DMS114 treated with DMSO at 0.1 percent for 48 hours (cell line): ENCODE measurements around the gene NEB.
"Not testable (repeated sequence)": the region's sequence is repeated elsewhere in the genome, so short reads cannot be mapped to it uniquely, and the experiment has no call there.

ENCODE experiments used
- DNase-seq: peaks from one replicate; lab custom pipeline; 2025; ENCODE audit not compliant: unreplicated experiment; lab: John Stamatoyannopoulos, UW

NEB gene

DNA sequence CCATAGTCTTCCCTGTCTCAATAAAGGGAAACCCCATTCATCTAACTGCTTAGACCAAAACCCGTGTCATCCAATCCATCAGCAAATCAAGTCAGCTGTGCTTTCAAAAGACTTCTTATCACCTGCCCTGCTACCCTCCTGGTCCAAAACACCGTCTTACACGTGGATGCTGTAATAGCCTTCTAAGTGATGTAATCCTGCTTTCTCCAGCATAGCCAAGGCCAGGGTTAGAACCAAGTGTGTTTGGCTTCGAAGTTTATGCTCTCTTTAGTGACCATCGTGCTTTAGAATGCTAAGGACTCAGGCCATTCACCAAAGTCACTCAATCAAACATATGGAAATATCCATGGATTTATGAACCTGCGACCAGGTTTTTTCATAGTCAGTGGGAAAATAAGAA is 25.5 kb downstream of the NEB start:
- no peak for DNase-seq

DNA sequence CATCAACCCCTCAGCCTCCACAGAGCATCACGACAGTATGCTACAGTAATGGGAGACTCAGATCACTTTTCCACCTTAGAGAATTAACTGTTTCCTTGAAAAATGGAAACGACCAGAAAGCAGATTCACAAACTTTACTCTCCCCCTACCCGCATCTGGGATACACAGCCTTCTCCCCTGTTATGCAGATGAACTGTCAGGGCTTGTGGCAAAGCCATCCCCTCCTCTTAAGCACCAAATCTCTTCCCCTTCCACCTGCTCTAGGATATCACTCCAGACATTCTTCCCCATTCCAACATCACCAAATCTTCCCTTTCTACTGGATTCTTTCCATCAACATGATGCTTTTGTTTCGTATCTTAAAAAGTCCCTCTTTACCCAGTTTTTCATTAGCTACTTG is 26.4 kb downstream of the NEB start:
- DNase-seq = no peak

DNA sequence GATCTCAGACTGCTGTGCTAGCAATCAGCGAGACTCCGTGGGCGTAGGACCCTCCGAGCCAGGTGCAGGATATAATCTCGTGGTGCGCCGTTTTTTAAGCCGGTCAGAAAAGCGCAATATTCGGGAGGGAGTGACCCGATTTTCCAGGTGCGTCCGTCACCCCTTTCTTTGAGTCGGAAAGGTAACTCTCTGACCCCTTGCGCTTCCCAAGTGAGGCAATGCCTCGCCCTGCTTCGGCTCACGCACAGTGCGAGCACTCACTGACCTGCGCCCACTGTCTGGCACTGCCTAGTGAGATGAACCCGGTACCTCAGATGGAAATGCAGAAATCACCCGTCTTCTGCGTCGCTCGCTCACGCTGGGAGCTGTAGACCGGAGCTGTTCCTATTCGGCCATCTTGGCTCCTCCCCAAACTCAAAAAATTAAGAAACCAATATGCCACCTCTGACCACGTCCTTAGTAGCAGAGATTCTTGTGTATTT is 29.8 kb downstream of the NEB start:
- peak; percentile 5 for DNase-seq

DNA sequence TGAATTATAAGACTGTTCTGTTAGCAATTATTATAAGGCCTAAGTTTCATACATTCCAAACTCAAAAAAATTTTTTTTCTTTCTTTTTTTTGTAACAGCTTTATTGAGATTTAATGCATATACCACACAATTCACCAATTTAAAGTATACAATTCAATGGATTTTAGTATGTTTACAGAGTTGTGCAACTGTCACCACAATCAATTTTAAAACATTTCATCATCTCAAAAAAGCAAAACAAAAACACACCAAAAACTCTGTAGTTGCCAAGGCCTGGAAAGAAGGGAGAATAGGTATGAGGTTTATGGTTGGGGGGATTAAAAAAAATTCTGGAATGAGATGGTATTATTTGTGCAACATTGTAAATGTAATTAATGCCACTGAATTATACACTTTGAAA is 36.1 kb downstream of the NEB start:
- DNase-seq = not testable (repeated sequence)

DNA sequence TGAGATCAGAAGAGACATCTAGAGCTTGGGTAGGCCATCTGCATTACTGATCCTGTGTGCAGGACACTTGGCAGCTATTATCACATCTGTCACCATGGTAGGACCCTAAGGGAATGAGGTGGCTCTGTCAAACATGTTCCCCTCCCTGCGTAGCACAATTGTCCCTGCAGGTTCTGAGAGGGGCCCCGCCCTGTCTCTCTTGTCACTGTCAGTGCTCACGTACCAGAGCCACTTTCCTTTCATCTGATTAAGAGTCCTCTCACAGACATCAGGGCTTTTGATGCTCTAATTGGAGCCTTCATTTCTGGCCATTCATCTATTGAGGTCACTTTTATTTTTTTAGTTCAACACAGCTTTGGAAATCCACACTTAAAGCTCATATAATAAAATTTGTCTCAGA is 38.5 kb downstream of the NEB start:
- DNase-seq = no peak

DNA sequence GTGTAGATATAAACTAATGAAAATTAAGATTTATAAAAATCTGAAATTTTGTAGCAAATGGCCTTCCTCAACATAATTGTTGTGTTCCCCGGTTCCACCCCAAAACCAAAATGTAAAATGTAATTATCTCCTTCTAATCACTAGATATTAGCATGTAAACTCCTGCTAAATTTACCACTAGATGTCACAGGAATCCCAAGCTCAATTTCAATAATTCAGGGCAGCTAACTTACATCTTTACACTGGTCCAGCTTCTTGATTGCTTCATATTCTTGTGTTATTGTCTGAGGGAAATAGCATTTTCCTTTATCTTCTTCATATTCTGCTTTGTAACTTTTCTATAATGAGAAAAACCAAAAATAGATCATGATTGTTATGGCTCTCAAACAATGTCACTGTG is 42.6 kb downstream of the NEB start:
- DNase-seq = no peak

DNA sequence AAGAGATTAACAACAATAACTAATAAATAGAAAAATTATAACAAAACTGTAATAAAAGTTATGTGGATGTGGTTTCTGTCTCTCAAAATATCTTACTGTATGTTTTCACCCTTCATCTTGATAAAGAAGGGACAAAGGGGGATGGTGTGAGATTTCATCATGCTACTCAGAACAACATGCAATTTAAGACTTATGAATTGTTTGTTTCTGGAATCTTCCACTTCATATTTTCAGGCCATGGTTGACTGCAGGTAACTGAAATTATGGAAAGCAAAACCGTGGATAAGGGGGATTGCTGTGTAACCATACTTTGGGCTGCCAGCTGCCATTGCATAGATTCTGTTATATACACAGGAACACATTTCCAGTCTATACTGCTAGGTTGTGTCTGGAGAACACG is 45.6 kb downstream of the NEB start:
- DNase-seq = no peak

DNA sequence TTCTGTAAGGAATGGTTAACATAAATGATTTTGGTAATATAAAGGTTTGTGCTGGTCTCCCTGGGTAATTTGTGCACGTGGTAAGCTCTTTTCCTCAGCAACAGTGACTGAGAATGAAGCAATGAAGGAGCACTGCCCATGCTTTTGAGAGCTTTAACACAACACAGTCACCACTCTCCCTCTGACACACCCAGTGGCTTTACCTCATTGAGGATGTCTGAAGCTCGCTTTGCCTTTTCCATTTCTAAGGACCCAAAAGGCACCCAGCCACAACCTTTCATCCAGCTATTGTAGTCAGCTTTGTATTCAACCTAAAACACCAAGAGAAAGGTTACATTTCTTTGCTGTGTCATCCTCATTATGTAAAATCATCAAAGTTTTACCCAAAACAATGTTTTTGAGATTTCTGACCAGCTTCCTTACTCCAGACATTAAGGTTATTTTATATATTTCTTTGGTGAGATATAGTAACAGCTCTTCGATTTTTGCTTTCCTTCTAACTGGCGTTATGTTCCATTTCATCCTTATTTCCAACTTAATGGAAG is 51.7 kb downstream of the NEB start:
- no peak for DNase-seq

DNA sequence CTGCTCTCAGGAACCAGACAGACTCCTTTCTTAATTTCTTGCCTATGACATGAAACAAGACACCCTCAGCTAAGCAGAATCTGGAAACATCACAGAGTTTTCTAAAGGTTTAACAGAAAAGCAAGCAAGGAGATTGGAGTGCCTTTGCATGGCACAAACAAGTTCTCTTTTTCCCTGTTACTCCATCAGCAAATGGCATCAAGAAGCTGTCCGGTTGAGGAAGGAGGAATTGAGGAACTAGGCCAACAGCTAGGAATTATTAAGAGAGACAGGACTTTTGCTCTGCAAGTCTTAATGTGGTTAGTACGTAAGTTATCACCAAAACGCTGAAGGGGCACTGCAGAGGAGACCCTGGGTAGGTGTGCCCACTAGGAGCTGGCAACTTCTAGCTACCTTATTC is 53.2 kb downstream of the NEB start:
- DNase-seq = no peak

DNA sequence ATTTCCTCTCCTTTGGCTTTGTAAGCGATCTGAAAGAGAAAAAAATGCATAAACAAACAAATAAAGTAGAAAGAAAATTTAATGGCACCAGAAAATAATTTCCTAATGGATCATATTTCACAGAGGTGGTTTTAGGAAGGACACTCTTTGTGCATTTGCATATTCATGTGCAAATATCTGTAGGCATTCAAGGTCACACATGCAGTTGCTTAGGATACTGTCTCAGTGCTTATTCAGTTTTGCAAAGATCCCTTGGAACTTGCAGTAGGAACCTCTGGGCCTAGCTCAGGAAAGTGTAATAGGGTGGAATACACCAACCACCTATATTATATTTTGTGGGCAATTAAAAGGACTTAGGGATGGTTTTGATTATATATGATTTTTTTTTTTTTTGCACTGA is 54.3 kb downstream of the NEB start:
- no peak for DNase-seq

DNA sequence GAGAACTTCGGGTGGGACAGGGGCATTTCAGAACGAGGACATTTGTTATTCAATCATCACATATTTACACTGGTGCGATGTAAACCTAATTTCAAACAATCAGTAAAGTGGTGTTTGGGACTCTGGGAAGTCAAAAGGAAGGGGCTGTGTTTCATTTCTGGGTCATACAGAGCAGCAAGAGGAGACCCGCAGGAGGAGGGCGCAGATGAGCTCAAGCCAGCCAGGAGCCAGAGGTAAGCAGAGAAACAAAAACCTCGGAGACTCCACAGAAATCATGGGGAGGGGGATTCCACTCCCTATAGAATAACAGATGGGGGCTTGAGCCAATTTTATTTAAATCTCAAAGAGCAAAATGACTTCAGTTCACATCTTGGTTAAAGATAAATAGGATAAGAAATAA is 55.4 kb downstream of the NEB start:
- no peak for DNase-seq

DNA sequence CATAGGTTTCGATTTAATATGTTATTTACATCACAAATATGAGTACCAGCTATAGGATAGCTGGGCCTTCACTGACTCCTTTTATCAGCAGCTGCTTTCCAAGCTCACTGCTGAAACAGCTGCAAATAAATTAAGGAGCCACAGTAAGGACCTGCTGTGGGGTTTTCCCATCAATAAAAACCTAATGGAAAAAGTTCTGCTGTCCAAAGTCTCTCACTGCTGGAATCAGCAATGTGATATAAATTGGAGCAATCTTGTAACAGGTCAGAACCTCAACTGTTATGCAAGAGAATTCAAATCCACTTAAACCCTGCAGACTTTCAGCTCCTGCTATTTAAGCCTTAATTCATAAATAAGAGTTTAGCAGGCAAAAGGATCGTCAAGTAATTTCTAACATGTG is 61.3 kb downstream of the NEB start:
- DNase-seq = no peak

DNA sequence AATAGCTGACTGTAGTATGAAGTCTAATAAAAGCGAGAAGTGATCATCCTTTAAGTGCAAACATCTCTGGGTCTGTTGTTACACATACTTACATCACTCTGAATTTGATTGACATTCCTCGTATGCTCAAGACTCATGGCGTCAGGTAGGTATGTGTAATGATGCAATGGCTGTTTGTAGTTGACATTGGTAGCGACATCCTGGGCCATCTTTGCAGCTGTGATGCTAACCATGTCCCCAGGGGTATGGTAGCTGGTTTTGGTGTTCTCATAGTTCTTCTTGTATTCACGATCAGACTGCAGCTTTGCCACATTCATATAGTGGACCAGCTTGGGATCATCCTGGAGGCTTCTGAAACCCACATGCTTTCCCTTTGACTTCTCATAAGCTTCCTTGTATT is 62.0 kb downstream of the NEB start:
- DNase-seq = no peak

DNA sequence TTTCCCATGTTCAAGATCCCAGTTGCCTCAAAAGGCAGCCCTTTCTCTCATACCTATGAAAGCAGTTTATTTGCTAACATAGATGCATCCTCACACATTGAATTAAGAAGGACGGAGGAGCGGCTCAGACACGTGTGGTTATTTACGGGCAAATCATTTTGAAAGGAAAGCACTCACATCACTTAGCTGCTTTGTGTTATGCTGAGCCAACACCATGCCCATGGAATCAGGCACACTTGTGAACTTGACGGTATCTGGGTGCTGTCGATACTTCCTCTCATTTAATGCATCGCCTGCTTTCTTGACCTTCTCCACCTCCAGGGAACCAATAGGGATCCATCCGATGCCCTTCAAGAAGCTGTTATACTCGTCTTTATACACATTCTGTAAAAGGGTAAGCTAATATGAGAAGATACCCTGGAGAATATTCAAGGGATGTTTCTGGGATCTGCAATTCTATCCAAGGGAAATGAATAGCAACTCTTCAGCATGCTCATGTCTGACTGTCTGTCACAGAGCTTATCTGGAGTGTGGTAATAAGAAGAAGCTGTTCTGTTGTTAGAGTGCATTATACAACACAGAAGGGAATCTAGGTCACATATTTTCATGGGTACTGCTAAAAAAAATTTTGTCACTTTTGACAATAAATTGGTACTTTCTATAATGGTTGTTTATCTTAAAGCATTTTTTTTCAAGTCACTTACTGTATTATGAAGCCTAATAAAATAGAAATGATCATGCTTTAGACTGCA is 63.3 kb downstream of the NEB start:
- DNase-seq = no peak

DNA sequence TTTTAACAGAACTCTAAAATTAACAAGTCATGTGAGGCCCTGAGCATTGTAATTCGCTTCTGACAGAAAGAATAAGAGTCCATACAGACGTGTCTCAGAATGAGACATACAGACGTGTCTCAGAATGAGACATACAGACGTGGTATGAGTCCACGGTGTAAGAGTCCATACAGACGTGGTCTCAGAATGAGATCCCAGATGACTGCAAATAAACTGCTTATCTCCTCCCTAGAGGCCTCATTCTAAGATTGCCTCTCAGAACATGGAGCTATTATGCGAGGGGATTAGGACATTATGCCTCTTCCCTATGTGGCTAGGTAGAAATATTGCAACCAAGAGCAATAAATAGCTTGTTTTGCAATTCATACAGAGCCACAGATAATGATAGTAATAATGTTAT is 63.9 kb downstream of the NEB start:
- no peak for DNase-seq

DNA sequence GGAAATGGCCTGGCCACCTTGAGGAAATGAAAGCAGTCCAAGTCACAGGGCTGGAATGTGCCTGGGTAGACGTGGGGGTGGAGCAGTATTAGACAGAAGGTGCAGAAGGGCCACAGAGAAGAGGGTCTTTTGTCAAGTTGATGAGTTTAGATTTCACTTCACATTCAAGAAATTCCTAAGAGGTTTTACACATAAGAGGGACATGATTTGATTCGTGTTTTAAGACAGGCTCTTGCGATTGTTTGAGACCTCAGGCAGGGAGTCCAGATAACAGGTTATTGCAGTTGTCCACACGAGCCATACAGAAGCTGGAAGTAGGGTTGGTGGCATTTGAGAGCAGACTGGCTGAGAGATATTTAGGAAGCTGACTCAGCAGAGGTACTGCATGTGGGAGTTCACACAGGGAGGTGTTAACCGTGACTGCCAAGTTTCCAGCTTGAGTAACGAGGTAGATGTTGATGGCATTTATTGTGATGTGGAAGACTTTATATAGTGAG is 64.6 kb downstream of the NEB start:
- DNase-seq = no peak

DNA sequence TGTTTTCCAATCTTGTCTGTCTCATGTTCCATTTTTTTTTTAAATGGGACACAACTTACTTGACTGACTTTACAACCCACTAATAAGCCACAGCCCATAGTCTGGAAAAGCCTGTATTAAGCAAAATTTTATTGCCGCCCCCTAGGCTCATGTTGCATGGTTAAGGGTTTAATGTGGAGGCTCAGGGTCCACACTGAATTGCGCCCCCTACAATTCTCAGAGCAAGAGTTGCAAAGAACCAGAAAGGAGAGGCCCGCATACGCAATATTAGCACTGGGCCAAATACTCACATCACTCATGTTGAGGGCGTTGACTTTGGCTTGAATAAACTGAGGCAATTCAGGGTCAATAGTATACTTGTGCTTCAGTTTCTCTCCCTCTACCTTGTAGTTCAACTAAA is 65.5 kb downstream of the NEB start:
- no peak for DNase-seq

DNA sequence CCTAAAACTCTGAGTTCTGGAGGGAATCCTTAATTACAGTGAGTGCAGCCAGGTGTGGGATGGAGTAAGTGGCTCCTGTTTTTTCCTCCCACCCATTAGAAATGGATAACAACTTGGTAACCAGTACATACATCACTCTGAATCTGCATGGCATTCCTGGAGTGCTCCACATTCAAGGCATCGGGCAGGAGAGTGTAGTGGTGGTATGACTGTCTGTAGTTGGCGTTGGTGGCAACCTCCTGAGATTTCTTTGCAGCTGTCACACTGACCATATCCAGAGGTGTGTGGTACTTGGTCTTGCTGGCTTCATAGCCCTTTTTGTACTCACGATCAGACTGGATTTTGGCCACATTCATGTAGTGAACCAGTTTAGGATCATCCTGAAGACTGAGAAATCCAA is 68.3 kb downstream of the NEB start:
- DNase-seq = no peak

DNA sequence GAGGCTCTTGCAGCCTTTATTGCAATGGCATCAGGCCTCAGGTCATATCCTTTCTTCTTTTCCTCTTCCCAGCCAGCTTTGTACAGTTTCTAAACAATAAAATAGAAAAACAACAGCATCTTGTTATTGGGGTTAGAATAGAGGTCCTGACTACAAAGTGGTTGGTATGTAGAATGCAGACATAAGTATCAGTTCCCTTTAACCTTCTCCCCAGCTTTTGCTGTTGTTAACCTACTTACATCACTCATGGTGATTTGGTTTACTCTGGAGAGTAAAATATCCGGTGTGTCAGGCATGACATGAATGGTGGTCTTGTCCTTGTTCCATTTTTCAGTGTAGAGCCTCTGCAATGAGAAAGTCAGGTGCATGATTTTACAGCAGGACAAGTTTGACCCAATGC is 69.8 kb downstream of the NEB start:
- DNase-seq = no peak

DNA sequence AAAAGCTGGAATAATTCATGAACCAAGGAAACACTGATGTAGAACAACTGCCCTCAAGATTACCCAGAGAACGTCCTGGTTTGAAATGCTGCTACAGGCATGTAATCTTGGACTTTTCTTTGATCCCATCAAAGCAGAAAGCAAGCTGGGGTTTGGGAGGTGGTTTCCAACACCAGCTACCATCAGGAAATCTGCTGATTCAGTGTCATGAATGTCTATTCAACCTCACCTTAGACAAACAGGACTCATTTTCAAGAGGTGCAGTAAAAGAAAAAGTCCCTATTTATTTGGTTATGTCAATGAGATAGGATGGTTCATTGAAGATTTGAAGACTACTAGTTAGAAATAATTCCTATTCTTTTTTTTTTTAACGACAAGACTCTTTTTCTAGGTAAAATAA is 72.7 kb downstream of the NEB start:
- DNase-seq = no peak

DNA sequence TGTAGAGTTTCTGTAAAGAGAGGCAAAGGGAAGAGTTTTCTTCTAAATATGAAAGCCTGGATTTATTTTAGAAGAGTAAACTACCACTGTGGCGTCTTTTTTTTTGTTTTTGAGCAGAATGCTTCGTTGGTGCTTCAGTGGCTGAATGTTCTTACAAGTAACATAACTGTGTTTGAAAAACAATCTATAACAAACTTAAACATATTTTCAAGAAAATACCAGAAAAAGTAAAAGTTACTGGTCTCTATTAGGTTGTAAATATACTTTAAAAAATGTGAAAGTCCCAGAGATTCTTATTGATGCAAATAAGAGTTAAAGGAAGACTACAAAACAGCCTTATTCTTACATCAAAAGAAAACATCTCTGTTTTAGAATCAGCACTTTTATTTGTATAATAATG is 76.2 kb downstream of the NEB start:
- no peak for DNase-seq

DNA sequence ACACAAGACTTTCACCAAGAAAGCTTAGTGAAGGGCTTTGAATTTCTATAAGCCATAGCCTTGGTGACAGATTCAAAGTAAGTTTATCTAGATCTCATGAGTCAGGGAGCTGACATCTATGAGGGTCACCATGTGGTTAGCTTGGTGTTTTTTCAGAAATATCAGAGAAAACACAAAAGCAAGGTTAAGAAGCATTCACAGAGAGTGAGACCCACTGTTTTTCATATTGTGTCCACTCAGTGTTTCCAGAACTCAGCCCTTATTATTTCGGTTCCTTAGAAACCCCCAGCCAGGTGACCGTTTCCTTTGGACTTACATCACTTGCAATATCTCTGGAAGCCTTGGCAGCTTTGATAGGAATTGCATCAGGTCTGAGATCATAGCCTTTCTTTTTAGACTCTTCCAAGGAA is 76.6 kb downstream of the NEB start:
- DNase-seq = no peak
